GM12801 (cell line): ENCODE data around the gene SLX4.

Experiments used
- TF ChIP-seq, protein P1 (sequence below): IDR thresholded peaks from one replicate; pipeline ENCODE4 v1.5.1; 2011; ENCODE audit warnings: control low read depth; ENCODE audit not compliant: insufficient read length; ENCODE audit errors: extremely low read depth

SLX4 gene

DNA sequence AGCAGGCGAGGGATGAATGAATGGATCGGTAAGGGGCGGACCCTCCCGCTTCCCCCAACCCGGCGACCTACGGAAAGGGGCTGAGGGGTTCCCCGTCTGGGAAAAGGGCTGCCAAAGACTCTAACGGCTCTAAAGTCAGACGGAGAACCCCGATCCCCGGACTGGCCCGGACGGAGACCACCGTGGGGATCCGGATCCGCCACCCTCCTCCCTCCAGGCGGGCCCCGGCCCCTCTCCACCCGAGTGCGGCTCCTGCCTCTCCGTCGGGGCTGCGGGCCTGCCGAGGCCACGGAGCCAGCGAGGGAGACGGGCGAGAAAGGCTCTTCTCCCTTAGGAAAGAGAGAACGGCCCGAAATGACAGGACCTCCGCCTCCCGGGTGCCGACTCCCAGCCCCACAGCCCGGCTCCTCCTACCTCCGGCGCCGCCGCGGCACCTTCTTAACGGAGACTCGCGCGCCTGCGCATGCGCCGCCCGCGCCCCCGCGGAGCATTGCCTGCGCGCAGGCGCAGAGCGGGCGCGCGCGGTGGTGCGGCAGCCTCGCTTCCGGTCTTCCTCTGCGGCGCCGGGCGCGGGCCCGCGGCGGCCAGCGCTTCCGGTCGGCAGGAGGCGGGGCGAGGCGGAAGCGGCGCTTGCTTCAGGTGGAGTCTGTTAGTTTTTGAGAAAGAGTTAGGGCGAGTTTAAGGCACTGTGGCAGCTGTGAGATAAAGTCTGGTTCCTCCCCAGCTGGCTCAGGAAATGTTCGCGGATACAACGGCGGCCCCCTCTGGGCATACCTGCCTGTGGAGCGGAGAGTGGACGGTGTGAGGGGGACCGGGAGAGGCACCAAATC, at the start of gene SLX4:
TSS of gene SLX4 (minus strand) at position 461 of the 830 bp plus-strand sequence. CDS start 2,642 bp downstream, outside the sequence.
- TF ChIP-seq, protein P1, sequence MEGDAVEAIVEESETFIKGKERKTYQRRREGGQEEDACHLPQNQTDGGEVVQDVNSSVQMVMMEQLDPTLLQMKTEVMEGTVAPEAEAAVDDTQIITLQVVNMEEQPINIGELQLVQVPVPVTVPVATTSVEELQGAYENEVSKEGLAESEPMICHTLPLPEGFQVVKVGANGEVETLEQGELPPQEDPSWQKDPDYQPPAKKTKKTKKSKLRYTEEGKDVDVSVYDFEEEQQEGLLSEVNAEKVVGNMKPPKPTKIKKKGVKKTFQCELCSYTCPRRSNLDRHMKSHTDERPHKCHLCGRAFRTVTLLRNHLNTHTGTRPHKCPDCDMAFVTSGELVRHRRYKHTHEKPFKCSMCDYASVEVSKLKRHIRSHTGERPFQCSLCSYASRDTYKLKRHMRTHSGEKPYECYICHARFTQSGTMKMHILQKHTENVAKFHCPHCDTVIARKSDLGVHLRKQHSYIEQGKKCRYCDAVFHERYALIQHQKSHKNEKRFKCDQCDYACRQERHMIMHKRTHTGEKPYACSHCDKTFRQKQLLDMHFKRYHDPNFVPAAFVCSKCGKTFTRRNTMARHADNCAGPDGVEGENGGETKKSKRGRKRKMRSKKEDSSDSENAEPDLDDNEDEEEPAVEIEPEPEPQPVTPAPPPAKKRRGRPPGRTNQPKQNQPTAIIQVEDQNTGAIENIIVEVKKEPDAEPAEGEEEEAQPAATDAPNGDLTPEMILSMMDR, result no peak

- TF ChIP-seq, protein P1, result no peak
These were observed 47.8 kb upstream of the SLX4 start for GRCh38 chr16:3659251-3659650.

DNA sequence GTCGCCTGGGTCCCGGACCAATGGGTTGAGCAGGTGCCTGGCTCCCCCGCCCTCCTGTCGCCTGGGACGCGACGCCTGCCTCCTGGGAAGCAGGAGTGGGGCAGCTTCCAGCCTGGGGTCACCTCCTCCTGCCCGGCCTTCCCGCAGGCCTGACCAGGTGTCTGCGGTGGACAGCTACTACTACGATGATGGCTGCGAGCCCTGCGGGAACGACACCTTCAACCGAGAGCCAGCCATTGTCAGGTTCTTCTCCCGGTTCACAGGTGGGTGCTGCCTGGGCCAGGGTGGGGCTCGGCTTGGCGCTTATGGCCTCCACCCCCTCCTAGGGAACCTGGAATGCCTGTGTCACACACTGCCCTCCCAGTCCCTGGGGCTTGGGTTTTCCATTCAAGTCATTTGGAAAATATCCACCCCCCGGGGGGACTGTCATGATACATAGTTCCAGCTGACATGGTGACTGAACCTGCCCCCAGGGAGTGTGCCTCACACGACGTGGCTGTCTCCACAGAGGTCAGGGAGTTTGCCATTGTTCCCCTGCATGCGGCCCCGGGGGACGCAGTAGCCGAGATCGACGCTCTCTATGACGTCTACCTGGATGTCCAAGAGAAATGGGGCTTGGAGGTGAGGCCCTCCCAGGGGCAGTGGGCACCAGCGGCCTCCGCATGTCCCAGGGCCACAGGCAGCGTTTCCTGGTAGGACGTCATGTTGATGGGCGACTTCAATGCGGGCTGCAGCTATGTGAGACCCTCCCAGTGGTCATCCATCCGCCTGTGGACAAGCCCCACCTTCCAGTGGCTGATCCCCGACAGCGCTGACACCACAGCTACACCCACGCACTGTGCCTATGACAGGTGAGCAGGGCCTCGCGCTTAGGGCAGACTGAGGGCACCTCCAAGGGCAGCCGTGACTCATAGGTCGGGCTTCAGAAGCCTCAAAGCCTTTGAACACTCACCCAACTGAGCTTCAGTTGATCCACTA, 45.4 kb upstream of the SLX4 start:
- TF ChIP-seq, protein P1, result no peak

GRCh38 chr16:3655396-3656159, 44.2 kb upstream of the SLX4 start:
- TF ChIP-seq, protein P1, result no peak

DNA sequence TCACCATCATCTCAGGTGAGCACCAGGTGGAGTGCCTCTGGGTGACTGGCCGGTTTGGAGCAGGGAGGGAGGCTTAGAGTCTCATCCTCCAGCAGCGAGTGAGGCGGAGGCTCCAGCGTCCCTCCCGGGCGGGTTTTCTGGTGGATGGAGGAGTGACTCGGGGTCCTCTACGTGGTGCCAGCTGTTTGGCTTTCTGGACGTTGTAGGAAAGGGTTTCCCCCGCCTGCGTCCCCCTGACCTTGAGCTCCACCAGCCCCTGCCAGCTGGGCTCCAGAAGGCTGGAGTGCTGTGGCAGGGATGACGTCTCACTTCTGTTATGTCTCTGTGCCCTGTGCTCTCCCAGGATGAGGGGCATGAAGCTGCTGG, 43.6 kb upstream of the SLX4 start:
- TF ChIP-seq, protein P1, result no peak

- TF ChIP-seq, protein P1, result no peak
These were observed 43.0 kb upstream of the SLX4 start, which contains the start of gene DNASE1 for GRCh38 chr16:3654249-3654991. TSS of gene DNASE1 (plus strand) at chr16:3654691. CDS start at chr16:3655374, 683 bp downstream.
